Endothelial cell of umbilical vein (primary cell): ENCODE measurements around the gene TMC1. TPM values are rescaled to one million over a fixed set of nuclear protein-coding genes. Genes with fewer than 3 reads are reported as not detected.

Experiments
- BruUV-seq: library from RNA; stranded (reverse); fragments of 400-500 nt; replicated peaks from 2 replicates; lab custom pipeline; 2021; lab: Mats Ljungman, UMichigan
- CTCF ChIA-PET: fragments of 300-600, 350-600 bp; sonication (Branson Sonifier 250); formaldehyde crosslinking; loops from one replicate; lab custom pipeline; 2021; ENCODE audit warnings: antibody characterized with exemption, inconsistent platforms; lab: Charles Lee
- POLR2A ChIA-PET: fragments of 300-600, 350-600 bp; sonication (Branson Sonifier 250); formaldehyde crosslinking; loops from one replicate; lab custom pipeline; 2021; ENCODE audit warnings: antibody characterized with exemption, inconsistent platforms; lab: Charles Lee
- DNase-seq: peaks from one replicate; pipeline ENCODE4 v3.0.0-alpha.2; 2011; ENCODE audit warnings: low read depth, low spot score
- FAIRE-seq: peaks from 2 replicates; lab custom pipeline; 2011; peaks lifted over from hg19 to GRCh38; lab: Jason Lieb, UNC
- H2AFZ ChIP-seq: 2 replicates; pipeline ENCODE4 v1.6.0; 2012; ENCODE audit warnings: low read depth, low read length, control low read depth, inconsistent platforms
- H3K27ac ChIP-seq: 2 replicates; pipeline ENCODE4 v1.5.1; 2011; ENCODE audit warnings: low read depth, mild to moderate bottlenecking, control low read depth, low read length, moderate library complexity; ENCODE audit not compliant: insufficient read depth
- H3K27me3 ChIP-seq, 2 experiments: 2 replicates each; pipeline versions ENCODE4 v1.6.0 to v1.6.1; 2011; ENCODE audit warnings: low read length in 2 of 2, mixed read lengths in 1 of 2; ENCODE audit not compliant: control insufficient read depth in 2 of 2, insufficient read depth in 2 of 2
- H3K36me3 ChIP-seq, 2 experiments: 2 replicates in 1 of 2; 3 replicates in 1 of 2; pipeline ENCODE4 v1.5.1; 2011; ENCODE audit warnings: low read length in 2 of 2, mild to moderate bottlenecking in 1 of 2, moderate library complexity in 1 of 2; ENCODE audit not compliant: control insufficient read depth in 2 of 2, insufficient read depth in 2 of 2; ENCODE audit errors: extremely low read depth in 1 of 2
- H3K4me1 ChIP-seq: 3 replicates; pipeline ENCODE4 v1.5.1; 2011; ENCODE audit warnings: mild to moderate bottlenecking, low read length; ENCODE audit not compliant: control insufficient read depth, insufficient read depth; ENCODE audit errors: extremely low read depth
- H3K4me2 ChIP-seq: 2 replicates; pipeline ENCODE4 v1.6.1; 2011; ENCODE audit warnings: low read length, control low read depth, mixed read lengths; ENCODE audit not compliant: insufficient read depth
- H3K4me3 ChIP-seq, 3 experiments: fragments of 200-600 bp in 1 of 3; sonication (generic), shearing (Covaris generic) in 1 of 3; replicated peaks in 1 of 3; 2 replicates each; pipeline ENCODE4 v1.5.1; 2011 to 2016; ENCODE audit warnings: control low read depth in 3 of 3, low read length in 3 of 3, mild to moderate bottlenecking in 2 of 3, inconsistent platforms in 1 of 3, low read depth in 1 of 3, moderate library complexity in 1 of 3; ENCODE audit not compliant: insufficient read depth in 1 of 3
- H3K79me2 ChIP-seq: 2 replicates; pipeline ENCODE4 v1.6.0; 2012; ENCODE audit warnings: low read length, inconsistent platforms; ENCODE audit not compliant: control insufficient read depth, insufficient read depth
- H3K9ac ChIP-seq: replicated peaks from 2 replicates; pipeline ENCODE3; 2011; ENCODE audit warnings: low read length, control low read depth; ENCODE audit not compliant: insufficient read depth; ENCODE audit errors: extremely low read depth
- H3K9me1 ChIP-seq: replicated peaks from 3 replicates; pipeline ENCODE4 v1.6.0; 2011; ENCODE audit warnings: mild to moderate bottlenecking, low read length; ENCODE audit not compliant: control insufficient read depth, insufficient read depth; ENCODE audit errors: extremely low read depth
- H3K9me3 ChIP-seq: replicated peaks from 2 replicates; pipeline ENCODE4 v1.5.1; 2012; ENCODE audit warnings: low read length, inconsistent platforms; ENCODE audit not compliant: control insufficient read depth, insufficient read depth
- H4K20me1 ChIP-seq: replicated peaks from 2 replicates; pipeline ENCODE3; 2011; ENCODE audit warnings: mild to moderate bottlenecking, low read length; ENCODE audit not compliant: control insufficient read depth, insufficient read depth; ENCODE audit errors: extremely low read depth
- EZH2 ChIP-seq: IDR thresholded peaks from 2 replicates; pipeline ENCODE4 v1.6.1; 2012; ENCODE audit warnings: borderline replicate concordance, low read depth, mild to moderate bottlenecking, moderate library complexity, low read length, inconsistent platforms; ENCODE audit not compliant: severe bottlenecking
- FOS ChIP-seq: IDR thresholded peaks from 2 replicates; pipeline ENCODE4 v1.6.1; 2011; ENCODE audit warnings: mild to moderate bottlenecking, low read length, moderate library complexity, borderline replicate concordance; ENCODE audit not compliant: insufficient read depth
- GATA2 ChIP-seq: IDR thresholded peaks from 2 replicates; pipeline ENCODE4 v1.7.0; 2011; ENCODE audit warnings: low read depth, mild to moderate bottlenecking, moderate library complexity, mixed read lengths, low read length; ENCODE audit not compliant: insufficient read length, insufficient read depth
- JUN ChIP-seq: IDR thresholded peaks from 2 replicates; pipeline ENCODE4 v1.6.1; 2011; ENCODE audit warnings: borderline replicate concordance, low read depth; ENCODE audit not compliant: insufficient read length, insufficient read depth
- MAX ChIP-seq: IDR thresholded peaks from 2 replicates; pipeline ENCODE4 v1.6.1; 2011; ENCODE audit not compliant: insufficient read depth, insufficient read length
- MYC ChIP-seq: IDR thresholded peaks from one replicate; pipeline ENCODE4 v1.6.1; 2011; ENCODE audit warnings: mild to moderate bottlenecking, low read depth, low read length
- POLR2A ChIP-seq: IDR thresholded peaks from 2 replicates; pipeline ENCODE4 v1.6.1; 2012; ENCODE audit warnings: low read depth, mild to moderate bottlenecking, control low read depth, low read length
- POLR2AphosphoS5 ChIP-seq: IDR thresholded peaks from 2 replicates; pipeline ENCODE4 v1.6.1; 2012; ENCODE audit warnings: low read depth, mild to moderate bottlenecking, control low read depth, low read length, moderate library complexity; ENCODE audit not compliant: insufficient read depth
- dilution Hi-C: fragments of 300-500 bp; cut with MboI; formaldehyde crosslinking; loops from one replicate; pipeline ENCODE4 v1.15.0; 2019; ENCODE audit warnings: low sequenced_read_pairs; ENCODE audit not compliant: extremely low pct_ligation_motif_present
- intact Hi-C: fragments of 100-400 bp; cut with micrococcal nuclease; formaldehyde crosslinking; loops from one replicate; pipeline ENCODE4 v1.10.0; 2022
- polyA plus RNA-seq, 4 experiments: library from polyadenylated mRNA; depleted of rRNA in 3 of 4; stranded (reverse) in 3 of 4; unstranded in 1 of 4; fragments of >200 nt; gene quantifications; 2 replicates each; pipeline versions ENCODE4 v1.2.1 to v1.2.3, GENCODE V29; 2011 to 2012; ENCODE audit warnings: missing spikeins in 1 of 4
- total RNA-seq: library from RNA; stranded (reverse); gene quantifications from 2 replicates; pipeline ENCODE4 v1.2.3, GENCODE V29; 2021
- TF ChIP-seq, protein P1 (sequence below), 2 donors: IDR thresholded peaks; 1 replicate in 1 of 2; 2 replicates in 1 of 2; pipeline ENCODE4 v1.5.1; 2011; ENCODE audit warnings: low read length in 2 of 2, mild to moderate bottlenecking in 2 of 2, moderate library complexity in 2 of 2, control low read depth in 1 of 2, inconsistent platforms in 1 of 2, low read depth in 1 of 2; ENCODE audit not compliant: insufficient read depth in 1 of 2; ENCODE audit errors: extremely low read depth in 1 of 2

Gene TMC1
- total and polyA plus RNA-seq, 2 donors (not counting 3 experiments of a cell fraction or from before 2014, with no cell fraction given), result 1.5 TPM; not detected in 1

DNA sequence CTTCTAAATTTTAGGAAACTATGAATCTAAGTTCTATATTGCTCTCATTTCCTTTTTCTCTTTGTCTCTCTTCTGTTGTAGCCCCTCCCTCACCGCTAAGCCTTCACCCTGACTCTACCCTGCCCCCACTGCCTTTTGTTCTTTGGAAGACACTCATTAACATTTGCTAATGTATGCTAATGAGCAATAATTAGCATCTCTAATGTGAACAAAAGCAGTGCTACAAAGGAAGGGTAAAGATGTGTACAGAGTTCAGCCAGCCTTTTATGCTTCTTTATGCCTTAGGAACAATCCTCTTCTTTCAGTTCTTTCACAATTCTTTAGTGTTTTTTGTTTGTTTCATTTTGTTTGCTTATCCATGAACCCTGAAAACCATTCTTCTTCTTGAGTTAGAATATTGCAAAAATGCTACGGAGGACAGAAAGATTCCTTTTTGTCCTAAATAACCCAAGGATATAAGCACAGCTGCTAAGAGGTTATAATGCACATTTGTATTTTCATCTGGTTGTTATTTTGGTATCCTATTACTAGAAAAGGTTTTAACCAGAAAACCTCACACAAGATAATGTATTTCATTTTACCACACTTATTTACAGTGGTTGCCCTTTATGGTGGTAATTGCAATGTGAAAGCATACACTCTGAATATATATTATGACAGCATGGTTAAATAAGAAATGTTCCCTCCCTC is 159.3 kb downstream of the TMC1 start:
- H2AFZ ChIP-seq, result no peak overlapping the region
- BruUV-seq, result no TSS peak
- DNase-seq, result no peak
- peaks cover 2% of the 10 kb centered on the region in 2 experiments for H3K27me3 ChIP-seq
- no peaks in the 10 kb centered on the region for H3K79me2 ChIP-seq
- intact Hi-C loops (no loop called here), dilution Hi-C loops (no loop called here)
- H3K4me2 ChIP-seq, result no peak overlapping the region
- FAIRE-seq, result no peak
- H3K9ac ChIP-seq, result no peak overlapping the region
- no peak overlapping the region for H3K4me3 ChIP-seq
- no peak overlapping the region for H3K27ac ChIP-seq
- no peaks in the 10 kb centered on the region for H3K36me3 ChIP-seq
- TF ChIP-seq MAX (no peak), JUN (no peak), GATA2 (no peak), EZH2 (no peak), POLR2A (no peak), POLR2AphosphoS5 (no peak), FOS (no peak), MYC (no peak)
- TF ChIP-seq, protein P1, sequence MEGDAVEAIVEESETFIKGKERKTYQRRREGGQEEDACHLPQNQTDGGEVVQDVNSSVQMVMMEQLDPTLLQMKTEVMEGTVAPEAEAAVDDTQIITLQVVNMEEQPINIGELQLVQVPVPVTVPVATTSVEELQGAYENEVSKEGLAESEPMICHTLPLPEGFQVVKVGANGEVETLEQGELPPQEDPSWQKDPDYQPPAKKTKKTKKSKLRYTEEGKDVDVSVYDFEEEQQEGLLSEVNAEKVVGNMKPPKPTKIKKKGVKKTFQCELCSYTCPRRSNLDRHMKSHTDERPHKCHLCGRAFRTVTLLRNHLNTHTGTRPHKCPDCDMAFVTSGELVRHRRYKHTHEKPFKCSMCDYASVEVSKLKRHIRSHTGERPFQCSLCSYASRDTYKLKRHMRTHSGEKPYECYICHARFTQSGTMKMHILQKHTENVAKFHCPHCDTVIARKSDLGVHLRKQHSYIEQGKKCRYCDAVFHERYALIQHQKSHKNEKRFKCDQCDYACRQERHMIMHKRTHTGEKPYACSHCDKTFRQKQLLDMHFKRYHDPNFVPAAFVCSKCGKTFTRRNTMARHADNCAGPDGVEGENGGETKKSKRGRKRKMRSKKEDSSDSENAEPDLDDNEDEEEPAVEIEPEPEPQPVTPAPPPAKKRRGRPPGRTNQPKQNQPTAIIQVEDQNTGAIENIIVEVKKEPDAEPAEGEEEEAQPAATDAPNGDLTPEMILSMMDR (IDR thresholded peaks at IDR 0.05; ENCODE audit: extremely low read depth in 1 of 2, insufficient read depth in 1 of 2, low read depth in 1 of 2, low read length in 2 of 2), result no peak
- ChIA-PET POLR2A (no interaction called here), CTCF (interaction anchor here (1.1 kb wide), 1 partner anchor 399 kb away, joined by 3 read pairs; no protein-coding TSS in a partner anchor)
- no peaks in the 10 kb centered on the region for H3K9me3 ChIP-seq
- H3K9me1 ChIP-seq, result no peaks in the 10 kb centered on the region
- H3K4me1 ChIP-seq, result no peaks in the 10 kb centered on the region
- H4K20me1 ChIP-seq, result no peaks in the 10 kb centered on the region
